Epithelial cell of proximal tubule (primary cell): Measurements from ENCODE around the gene S100A6. TPM values are rescaled to one million over a fixed set of nuclear protein-coding genes. Genes with fewer than 3 reads are reported as not detected.

Experiments
- DNase-seq: peaks from one replicate; pipeline ENCODE4 v3.0.0-alpha.2; 2011; ENCODE audit warnings: low read depth
- H3K4me3 ChIP-seq: 2 replicates; pipeline ENCODE4 v1.5.1; 2011; ENCODE audit warnings: low read depth, mild to moderate bottlenecking, low read length
- CTCF ChIP-seq: conservative IDR thresholded peaks from 2 replicates; pipeline ENCODE4 v1.5.1; 2012; ENCODE audit warnings: low read depth, mild to moderate bottlenecking, low read length
- total RNA-seq: library from RNA; depleted of rRNA; stranded (reverse); fragments of >200 nt; gene quantifications from 2 replicates; pipeline ENCODE4 v1.2.3, GENCODE V29; 2015

The S100A6 gene
- total RNA-seq, 1 donor from 2014 or later, result 1,569 TPM

- TF ChIP-seq CTCF, result no peak
- H3K4me3 ChIP-seq, result no peak overlapping the region
Observed at GRCh38 chr1:153519242-153519641, 16.5 kb downstream of the S100A6 start.

GRCh38 chr1:153515504-153516394 lies 20.0 kb downstream of the S100A6 start:
- TF ChIP-seq CTCF, result no peak
- no peak for DNase-seq

More at GRCh38 chr1:153519242-153519641, 16.5 kb downstream of the S100A6 start:
- no peak for DNase-seq

GRCh38 chr1:153513666-153514065 lies 22.1 kb downstream of the S100A6 start:
- no peak for DNase-seq
- no peak for TF ChIP-seq CTCF
- no peak overlapping the region for H3K4me3 ChIP-seq

More at GRCh38 chr1:153515504-153516394, 20.0 kb downstream of the S100A6 start:
- no peak overlapping the region for H3K4me3 ChIP-seq

GRCh38 chr1:153513023-153513422 lies 22.8 kb downstream of the S100A6 start:
- no peak for DNase-seq
- H3K4me3 ChIP-seq, result no peak overlapping the region
- peak; percentile 38 for TF ChIP-seq CTCF

GRCh38 chr1:153510984-153511410 lies 24.8 kb downstream of the S100A6 start:
- no peak overlapping the region for H3K4me3 ChIP-seq
- peak; percentile 94 for TF ChIP-seq CTCF
- no peak for DNase-seq

GRCh38 chr1:153509729-153510354 lies 25.9 kb downstream of the S100A6 start:
- H3K4me3 ChIP-seq, result no peak overlapping the region
- TF ChIP-seq CTCF, result peak; percentile 80
- no peak for DNase-seq
